Stimulated activated CD8-positive, alpha-beta memory T cell treated with anti-CD3 and anti-CD28 coated beads, Interleukin-12 subunit alpha, Interleukin-12 subunit beta, amount 100 ng/mL, for 4 hours (primary cell): ENCODE data around the gene TAP2.

Source experiments
- DNase-seq: peaks from one replicate; pipeline ENCODE4 v3.0.0-alpha.2; 2020; ENCODE audit warnings: low read depth

TAP2 gene

GRCh38 chr6:32792901-32793435, 45.6 kb downstream of the TAP2 start:
- no peak for DNase-seq

- DNase-seq: no peak
These were observed 48.2 kb downstream of the TAP2 start for GRCh38 chr6:32790306-32790705.
